GM19238 (cell line): ENCODE data around the gene HCK.
A peak's percentile ranks its signal among the peaks of the same experiment; 100 is the strongest.
"Not testable (repeated sequence)": the region's sequence is repeated elsewhere in the genome, so short reads cannot be mapped to it uniquely, and the experiment has no call there.

ENCODE experiments used
- DNase-seq: peaks from one replicate; pipeline ENCODE4 v3.0.0; 2011; ENCODE audit warnings: low spot score; ENCODE audit not compliant: insufficient read length

The HCK gene

GRCh38 chr20:32091888-32092346, 39.9 kb downstream of the HCK start:
- peak; percentile 54 for DNase-seq

GRCh38 chr20:32098786-32099185, 46.7 kb downstream of the HCK start:
- no peak for DNase-seq

DNA sequence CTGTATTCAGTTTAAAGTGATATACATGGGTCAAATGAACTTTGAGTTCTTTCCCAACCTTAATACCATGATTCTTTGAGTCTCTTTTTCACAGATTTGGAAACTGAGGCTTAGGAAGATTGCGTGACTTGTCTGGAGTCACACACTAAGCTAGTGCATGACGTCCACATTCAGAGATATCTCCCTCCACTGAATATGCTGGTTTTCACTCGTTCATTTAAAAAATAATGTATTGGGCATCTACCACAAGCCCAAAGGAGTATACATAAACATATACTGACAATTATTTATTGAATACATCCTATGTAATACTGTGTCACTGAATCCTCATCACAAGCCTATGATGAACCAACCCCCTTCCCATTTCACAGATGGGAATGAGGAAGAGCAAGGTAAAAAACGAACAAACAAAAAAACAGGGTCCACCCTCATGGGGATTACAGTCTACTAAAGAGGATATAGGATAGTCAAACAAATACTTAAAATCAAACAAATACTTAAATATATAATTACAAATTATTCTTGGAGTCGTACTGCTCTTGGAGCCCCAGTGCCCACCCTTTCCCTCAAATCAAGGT, 56.9 kb downstream of the HCK start:
- no peak for DNase-seq

DNA sequence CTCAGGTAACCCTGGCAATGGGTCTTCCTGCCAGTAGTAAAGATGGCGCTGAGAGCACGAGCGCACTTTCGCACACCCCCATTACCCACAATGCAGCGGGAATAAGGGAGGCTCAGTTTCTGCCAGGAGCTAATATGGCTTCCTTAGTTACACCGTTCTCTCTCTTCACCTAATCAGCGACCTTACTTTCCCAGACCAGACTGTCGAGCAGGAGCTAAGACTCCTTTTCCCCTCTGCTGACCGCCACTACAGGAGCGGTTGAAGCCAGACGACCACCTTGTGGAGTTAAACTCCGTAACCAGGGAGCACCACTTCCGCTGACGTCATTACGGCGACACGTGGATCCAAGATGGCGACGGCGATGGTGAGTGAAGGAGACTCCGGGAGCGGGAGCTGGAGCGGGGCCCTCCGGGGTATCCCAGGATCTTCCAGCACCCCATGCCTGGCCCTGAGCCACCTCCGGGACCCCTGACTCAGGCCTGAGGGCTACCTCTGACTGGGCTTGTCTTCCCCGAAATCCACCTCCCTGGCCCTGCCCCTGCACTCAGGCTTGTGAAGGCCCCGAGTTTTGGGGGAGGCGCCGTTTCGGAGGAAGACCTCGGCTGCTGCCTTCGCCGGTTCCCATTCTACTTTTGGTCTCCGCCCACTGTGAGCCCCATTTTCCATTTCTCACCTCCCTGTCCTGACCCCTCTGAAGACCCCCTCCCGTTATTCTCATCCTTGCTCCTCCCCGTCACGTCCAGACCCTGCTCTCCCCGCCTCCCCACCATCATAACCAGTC, 57.5 kb downstream of the HCK start, which contains the start of gene TM9SF4:
TM9SF4 (plus strand) TSS at position 323 of the 781 bp plus-strand sequence; CDS start at position 350, 27 bp downstream.
- DNase-seq = peak; percentile 86

GRCh38 chr20:32110173-32110704, 58.2 kb downstream of the HCK start:
- no peak for DNase-seq

- DNase-seq = no peak
Measured at GRCh38 chr20:32110727-32111126, 58.7 kb downstream of the HCK start.

DNA sequence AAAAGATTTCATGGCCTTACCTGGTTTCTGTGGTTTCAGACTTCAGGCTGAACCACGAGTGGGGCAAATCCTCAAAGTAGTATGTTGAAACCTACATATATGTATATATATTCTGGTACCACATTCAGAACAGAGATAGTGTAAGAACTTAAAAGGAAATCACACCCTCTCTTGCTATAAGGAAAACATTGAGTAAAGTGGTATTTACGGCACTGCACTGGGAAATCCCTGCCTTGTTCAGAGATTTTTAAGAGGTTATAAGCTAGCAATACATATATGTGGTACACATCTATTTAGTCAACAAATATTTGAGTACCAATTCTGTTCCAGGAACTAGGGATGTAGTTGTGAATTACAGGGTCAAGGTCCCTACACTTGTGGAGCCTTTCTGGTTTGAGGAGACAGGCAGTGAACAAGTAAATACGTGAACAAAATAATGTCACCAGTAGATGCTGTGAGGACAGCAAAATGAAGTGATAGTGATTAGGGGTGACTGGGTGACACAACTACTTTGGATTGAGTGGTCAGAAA, 59.2 kb downstream of the HCK start:
- DNase-seq = no peak

DNA sequence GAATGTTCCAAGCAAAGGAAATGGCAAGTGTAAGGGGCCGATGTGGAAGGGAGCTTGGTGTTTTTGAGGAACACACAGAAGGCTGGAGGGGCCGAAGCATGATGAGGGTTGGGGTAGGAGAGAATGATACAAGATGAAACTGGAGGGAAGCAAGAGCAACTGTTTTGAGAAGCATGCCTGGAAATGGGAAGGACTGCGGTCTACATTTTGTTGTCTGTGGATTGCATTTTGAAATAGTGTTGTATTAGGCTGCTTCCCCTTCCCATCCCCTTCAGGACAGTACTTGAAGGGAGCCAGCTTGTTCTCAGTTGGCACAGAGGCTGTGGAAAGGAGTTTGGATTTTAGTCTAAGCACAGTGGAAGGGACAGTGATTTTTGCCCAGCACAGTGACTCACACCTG, 59.7 kb downstream of the HCK start:
- no peak for DNase-seq

- no peak for DNase-seq
Measured at GRCh38 chr20:32112841-32113240, 60.8 kb downstream of the HCK start.

DNA sequence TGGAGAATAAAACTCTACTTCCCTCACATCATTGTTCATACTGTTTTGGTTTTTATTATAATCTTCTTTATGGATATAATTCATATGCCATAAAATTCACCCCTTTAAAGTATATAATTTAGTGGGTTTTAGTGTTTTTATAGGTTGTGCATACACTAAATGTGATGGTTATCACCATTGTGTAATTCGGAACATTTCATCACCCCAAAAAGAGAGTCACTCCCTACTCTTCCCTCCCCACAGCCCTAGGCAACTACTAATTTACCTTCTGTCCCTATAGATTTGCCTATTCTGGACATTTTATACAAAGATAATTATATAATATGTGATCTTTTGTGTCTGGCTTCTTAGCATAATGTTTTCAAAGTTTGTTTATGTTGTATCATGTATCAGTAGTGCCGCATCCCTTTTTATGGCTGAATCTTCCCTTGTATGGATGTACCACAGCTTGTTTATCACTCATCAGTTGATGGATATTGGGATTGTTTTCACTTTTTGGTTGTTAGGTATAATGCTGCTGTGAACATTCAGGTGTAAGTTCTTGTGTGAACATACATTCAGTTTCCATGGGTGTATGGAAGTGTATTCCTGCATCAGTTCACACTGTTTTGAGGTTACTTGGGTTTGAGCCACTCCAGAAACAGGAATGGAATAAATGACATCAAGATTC, 61.7 kb downstream of the HCK start:
- no peak for DNase-seq

GRCh38 chr20:32114305-32114960, 62.4 kb downstream of the HCK start:
- no peak for DNase-seq

DNA sequence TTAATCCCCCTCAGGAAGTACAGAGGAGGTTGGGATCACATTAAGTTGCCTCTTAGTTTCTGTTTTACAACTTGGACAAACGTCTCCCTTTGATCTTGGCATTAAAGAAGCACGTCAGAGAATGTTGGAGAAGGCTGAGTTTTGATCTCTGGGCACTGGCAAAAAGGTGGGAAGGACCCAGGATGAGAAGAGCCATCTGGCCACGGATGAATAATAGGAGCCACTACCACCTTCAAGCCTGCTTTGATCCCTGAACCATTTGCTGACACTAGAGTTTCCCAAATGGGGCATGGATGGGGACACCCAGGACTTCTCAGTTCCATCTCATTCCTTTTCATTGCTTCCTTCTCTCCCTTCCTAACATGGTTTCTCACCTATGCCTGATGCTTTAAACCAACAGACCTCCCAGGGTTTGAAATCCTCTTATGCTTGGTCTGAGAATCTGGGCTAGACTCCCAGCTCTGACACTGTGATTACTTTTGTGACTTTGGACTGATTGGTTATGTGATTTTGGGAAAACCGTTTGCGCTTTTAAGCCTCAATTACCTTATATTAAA, 63.2 kb downstream of the HCK start:
- DNase-seq = no peak

- no peak for DNase-seq
Measured at GRCh38 chr20:32116079-32116521, 64.1 kb downstream of the HCK start.

DNA sequence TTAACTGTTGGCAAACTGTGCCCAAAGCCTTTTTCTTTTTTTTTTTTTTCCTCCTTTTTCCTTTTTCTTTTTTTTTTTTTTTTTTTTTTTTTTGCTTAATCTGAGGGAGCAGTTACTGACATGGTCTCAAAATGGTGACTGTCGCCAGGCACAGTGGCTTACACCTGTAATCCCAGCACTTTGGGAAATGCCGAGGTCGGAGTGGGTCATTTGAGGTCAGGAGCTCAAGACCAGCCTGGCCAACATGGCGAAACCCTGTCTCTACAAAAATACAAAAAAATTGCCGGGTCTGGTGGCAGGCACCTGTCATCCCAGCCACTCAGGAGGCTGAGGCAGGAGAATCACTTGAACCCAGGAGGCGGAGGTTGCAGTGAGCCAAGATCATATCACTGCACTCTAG, 64.8 kb downstream of the HCK start:
- DNase-seq = not testable (repeated sequence)

- DNase-seq = not testable (repeated sequence)
Measured at GRCh38 chr20:32118427-32118826, 66.4 kb downstream of the HCK start.

- no peak for DNase-seq
Measured at GRCh38 chr20:32119734-32120133, 67.7 kb downstream of the HCK start.

- not testable (repeated sequence) for DNase-seq
Measured at GRCh38 chr20:32121908-32122307, 69.9 kb downstream of the HCK start.

- DNase-seq = no peak
Measured at GRCh38 chr20:32123088-32123487, 71.0 kb downstream of the HCK start.

GRCh38 chr20:32124916-32125454, 72.9 kb downstream of the HCK start:
- DNase-seq = no peak

DNA sequence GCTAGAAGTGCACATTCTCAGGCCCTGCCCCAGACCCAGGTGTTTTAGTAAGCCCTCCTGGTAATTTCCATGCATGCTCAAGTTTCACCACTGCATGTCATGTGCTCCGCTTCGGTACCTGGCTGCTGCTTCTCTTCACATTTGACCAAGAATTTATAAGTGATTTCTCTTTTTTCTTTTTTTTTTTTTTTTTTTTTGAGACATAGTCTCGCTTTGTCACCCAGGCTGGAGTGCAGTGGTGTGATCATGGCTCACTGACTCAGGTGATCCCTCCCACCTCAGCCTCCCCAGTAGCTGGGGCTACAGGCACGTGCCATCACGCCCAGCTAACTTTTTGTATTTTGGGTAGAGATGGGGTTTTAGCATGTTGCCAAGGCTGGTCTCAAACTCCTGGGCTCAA, 73.5 kb downstream of the HCK start:
- no peak for DNase-seq

DNA sequence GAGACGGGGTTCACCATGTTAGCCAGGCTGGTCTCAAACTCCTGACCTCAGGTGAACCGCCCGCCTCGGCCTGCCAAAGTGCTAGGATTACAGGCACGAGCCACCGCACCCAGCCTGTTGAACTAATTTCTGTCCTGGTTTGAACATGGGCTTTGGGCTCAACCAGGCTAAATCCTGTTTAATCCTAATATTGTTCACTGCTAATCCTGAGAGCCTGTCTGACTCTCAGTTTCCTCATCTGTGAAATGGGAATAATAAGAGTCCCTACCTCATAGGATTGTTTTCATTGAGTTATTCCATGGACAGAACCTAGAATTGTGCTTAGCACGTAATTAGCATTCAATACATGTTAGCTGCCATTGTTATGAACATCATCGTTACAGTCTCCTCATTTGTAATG, 74.9 kb downstream of the HCK start:
- no peak for DNase-seq
